Eye (tissue), 1 donor: Measurements from ENCODE around the gene RGL1.

Source experiments
- DNase-seq: peaks from one replicate; pipeline ENCODE4 v3.0.0-alpha.2; 2015

Gene RGL1

DNA sequence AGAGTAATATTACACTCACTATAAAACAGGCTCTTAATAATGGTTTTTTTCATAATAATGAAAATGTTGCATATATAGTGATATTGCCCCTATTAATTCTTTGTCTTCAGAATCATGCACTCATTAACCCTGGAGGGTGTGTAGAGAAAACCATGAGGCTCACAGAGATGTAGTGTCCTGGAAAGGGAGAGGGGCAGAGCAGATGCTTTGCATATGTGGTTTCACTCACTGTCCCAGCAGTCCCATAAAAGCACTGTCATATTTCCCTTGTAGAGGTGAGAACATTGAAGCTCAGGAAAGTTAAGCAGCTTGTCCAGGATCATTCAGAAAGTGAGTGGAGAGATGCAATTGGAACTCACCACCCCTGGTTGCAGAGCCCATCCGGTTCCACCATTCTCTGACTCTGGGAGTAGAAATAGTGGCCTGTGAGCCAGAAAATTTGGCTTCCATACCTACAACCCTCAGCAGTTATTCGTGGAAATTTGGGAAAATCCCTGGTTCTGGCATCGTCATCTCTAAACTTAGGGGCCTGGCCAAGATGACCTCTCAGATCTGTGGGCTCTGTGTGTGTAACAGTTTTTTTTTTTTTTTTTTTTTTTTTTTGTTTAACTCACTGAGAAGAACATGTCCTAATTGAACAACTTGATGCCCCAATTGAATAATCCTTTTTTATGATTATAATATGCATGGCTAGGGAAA lies 86.4 kb downstream of the RGL1 start:
- no peak for DNase-seq

DNA sequence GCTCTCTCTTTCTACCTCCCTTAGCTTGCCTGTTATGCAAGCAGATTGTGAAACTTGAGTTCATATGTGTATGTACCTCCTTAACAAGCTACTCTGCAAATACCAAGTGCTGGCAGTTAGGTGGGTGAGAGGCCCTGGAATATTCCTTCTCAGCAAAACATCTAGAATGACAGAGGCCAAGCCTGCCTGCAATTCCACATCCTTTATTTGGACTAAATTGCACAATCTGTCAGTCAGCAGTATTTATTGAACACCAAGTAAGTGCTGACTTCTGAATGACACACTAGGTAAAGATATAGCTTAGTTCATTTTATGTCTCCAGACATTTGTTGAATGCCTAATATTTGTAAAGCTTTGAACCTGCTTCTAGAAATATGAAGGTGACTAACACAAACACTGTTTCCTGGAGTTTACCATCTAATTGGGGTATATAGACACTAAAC lies 87.5 kb downstream of the RGL1 start:
- no peak for DNase-seq

DNA sequence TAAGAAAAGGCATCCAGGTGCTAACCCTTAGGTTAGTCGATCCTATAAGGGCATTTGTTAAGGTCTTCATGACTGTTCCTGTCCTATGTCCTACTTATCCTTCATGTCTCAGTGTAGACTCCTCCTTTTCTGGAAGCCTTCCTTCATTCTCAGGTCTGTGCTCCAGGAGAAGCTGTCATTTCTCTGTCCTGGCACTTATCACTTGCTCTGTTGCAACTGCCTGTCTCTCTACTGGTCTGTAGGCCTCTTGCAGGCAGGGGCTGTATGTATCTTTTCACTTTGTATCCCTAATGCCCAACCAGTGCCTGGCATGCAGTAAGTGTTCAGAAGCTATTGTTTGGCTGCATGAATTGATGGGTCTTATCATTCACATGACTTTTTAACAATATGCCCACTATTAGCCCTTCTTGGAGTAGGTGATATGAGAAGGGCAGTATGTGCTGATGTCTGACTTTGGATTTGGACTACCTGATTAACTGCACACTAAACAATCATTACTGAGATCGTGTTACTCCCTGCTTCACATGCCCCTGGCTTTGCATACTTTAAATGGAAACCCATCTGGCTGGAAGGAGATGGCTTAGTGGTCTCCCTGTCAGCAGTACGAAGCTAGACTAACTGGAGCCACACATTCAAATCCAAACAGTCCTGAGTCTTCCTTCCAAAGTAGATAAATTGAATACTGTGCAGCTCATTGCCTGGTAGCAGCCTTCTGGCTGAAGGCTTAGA lies 88.8 kb downstream of the RGL1 start:
- DNase-seq: no peak

DNA sequence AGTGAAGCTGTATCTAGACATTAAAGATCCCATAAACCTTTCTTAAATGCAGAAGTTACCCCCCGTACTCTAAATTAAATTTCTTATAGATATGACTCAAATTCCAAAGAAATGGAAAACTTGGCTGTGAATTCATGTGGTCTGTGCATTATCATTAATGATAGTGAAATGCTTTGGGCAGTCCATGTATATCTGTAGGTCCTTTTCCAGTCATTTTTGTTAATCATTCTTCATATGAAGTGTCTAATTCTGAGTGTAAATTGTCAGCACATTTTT lies 89.3 kb downstream of the RGL1 start:
- DNase-seq: no peak

DNA sequence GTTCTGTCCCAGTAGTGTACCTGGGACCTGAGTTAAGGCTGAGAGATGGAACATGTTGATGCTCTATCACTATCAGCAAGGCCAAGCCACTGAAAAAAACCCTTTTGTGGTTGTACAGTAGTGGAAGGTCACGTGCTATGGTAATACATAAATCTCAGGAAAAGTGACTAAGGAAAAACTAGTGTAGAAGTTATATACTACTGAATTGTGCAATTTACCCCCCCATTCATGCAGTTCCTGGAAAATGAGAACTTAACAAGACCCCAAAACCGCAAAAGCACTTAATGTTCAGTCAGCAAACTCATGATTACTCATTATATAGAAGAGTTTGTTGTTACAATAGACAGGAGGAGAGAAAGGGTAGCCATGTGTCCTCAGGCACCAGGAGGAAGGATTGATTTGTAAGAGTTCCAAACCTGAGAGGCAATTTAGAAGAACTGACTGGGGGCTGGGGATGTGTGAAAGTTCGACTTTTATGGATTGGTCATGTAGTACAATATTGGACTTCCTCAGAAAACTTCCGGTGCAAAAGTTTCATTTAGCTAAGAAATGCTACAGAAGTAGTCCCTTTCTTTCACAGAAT lies 91.6 kb downstream of the RGL1 start:
- DNase-seq: no peak

DNA sequence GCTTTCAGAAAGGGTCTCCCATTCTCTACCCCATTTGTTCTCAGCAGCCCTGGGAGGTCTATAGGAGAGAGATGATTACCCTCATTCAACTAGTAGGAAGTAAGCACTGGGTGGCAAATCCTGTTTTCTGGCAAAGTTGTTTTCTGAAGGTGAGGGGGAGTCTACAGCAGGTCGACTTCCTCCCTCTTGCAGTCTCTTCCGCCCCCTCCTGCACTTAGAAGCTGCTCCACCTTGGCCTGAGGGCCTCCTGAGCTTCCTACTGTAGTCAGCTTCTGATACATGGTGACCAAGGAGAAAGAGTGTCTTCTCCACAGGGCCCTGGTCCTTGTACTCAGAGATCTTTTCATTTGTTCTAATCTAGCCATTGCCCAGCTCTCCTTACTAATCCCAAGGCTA lies 93.1 kb downstream of the RGL1 start:
- DNase-seq: no peak

DNA sequence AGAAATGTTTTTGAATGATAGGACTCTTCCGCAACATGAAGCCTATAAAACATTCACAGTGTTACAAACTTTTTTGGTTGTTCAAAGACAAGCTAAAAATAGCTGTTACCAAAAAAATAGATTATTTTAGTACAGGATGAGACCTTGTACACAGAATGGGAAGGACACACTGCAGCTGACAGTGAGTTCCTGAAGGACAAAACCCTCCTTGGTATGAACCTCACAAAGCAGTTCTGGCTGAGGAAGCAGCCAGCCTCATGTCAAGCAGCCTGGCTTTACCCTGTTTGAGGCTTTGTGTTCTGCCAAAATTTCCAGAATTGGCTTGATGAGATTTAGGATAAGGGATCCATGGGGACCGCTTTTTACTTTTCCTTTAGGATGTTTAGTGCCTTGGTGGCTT lies 93.7 kb downstream of the RGL1 start:
- DNase-seq: no peak

DNA sequence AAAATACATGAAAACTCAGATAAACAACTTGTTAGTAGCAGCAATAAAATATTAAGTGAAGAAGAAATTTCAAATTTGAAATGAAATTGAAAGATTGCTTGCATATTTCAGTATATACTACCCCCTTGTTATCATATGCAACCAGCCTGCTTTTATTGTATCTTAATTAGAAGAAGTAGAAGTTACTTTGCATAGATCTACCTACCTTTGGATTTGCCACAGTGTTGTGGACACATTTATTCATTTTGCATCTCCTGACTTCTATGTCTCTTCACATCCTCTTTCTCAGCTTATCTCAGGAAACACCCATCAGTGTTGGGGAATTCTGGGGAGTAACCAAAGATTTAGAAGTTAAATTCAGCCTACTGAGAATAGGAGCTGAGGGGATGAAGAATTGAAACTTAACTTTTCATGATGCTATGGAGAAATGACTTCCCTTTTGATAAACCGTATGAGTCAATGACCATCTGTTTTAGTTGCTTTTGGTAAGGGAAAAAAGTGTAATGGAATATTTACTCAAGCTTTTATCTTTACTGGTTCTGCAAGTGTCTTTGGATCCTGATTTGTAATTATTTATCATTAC lies 96.9 kb downstream of the RGL1 start:
- DNase-seq: no peak

DNA sequence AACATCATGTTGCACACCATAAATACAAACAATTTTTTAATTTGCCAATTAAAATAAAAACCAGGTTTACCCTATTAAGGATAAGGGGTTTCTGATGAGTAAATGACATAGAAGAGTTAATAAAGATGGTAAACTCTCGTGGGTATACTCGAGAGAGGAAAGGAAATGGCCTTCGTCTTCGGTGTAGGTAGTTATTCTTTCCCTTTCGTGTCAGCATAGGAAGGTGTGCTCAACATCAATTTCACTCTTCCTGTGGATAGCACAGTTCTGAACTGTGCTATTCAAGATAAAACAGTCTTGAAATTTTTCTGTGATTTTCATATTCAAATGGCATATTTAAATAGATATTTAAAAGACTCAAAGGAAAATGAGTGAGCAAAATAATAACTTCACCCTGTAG lies 98.2 kb downstream of the RGL1 start:
- DNase-seq: no peak

DNA sequence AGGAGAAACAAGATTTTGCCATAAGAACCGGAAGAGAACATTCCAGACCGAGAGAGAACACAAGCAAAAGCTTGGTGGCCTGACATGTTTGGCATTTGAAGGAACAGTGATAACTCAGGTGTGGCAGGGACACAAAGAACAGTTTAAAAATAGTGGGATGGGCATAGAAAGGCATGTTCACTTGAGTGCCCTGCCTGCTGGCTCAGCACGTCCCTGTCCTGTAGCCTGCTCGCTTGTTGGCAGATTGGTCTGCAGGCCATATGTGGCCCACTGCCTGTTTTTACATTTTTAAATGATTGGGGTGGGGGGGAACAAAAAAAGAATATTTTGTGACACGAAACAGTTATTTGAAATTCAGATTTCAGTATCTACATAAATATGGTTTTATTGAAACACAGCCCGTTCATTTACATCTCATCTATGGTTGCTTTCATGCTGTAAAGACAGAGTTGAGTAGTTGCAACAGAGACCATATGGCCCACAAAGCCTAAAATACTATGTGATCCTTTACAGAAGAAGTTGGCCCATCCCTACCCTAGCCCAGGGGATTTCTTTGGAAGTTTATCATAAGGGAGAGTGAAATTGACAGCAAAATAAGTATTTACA lies 100.7 kb downstream of the RGL1 start:
- no peak for DNase-seq

DNA sequence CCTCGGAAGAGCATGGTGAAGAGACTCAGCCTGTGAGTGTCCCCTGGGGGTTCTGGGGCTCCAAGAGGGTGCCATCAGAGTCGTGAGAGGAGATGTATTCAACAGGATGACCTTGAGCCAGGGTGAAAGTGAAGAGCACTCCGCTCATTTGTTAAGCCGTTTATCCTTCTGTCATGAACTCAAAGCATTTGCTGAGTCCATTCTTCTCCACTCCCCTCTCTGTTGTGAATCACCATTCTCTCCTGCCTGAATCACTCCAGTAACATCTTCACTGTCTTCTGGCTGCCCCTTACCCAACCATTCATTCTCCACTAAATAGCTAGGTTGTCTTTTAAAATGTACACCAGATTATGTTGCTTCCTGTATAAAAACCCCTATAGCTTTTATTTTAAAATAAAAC lies 102.2 kb downstream of the RGL1 start:
- no peak for DNase-seq

DNA sequence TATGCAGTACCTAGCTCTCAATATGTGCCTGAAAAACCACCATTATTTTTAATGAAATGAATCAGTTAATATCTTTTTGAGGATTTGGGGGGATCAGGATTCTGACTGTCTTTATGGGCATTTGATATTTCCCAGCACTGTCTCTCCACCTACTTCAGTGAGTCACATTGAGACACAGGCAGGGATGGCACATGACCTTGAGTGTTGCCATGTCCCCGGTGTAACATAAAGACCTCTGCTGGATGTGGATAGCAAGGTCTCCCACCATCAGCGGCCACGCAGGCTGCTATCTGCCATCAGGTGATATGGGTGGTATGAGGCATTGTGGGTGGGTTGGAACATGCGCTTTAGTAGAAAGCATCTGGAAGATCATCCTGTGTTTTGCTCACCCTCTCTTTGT lies 103.2 kb downstream of the RGL1 start:
- no peak for DNase-seq

DNA sequence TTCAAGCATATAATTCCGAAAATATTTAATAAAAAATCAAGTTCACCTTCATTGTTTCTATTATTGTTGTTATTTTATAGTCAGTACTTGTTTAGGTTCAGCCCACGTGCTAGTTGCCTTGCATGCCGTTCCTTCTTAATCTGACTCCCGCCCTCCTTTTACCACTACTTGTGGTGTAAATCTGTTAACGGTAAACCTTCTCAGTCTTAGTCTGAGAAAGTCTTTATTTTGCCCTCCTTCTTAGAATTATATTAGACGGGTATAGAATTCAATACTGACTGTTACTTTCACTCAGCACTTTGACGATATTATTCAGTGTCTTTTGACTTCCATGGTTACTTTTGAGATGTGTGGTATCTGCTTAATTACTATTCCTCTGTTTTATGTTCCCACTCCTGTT lies 104.8 kb downstream of the RGL1 start:
- DNase-seq: no peak

DNA sequence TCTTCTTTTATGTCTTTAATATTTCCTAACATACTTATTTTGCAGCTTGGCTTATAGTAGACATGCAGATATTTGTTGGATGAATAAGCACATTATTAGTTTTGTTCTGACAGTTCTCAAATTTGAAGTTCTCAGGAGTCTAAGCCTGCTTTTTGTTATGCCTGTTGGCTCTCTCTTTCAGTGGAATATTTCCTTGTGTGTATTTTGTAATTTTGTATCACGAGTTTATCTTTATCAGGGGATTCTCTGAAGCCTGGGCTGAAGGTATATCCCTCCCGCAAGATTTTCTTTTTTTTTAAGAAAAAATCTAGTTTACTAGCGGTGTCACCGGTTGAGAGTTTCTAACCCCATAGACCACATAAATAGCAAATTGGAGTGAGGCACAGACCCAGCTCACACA lies 105.9 kb downstream of the RGL1 start:
- no peak for DNase-seq

DNA sequence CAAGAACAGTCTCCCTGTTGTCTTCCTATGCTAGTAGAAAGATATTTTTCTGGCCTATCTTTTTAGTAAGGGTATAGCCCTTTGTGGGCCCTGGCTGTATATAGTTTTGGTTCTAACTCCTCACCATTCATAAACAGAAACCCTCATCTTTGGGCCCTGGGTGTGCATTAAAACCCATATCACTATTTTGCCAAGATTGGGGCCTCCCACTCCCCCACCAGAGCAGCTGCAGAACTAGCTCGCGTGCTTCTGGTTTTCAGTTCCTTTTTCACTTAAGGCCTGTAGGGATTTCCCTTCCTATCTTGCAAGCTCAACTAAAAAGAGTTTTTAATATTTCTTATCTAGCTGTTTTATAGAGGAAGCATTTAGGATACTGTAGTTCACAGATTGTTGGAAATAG lies 106.4 kb downstream of the RGL1 start:
- no peak for DNase-seq

DNA sequence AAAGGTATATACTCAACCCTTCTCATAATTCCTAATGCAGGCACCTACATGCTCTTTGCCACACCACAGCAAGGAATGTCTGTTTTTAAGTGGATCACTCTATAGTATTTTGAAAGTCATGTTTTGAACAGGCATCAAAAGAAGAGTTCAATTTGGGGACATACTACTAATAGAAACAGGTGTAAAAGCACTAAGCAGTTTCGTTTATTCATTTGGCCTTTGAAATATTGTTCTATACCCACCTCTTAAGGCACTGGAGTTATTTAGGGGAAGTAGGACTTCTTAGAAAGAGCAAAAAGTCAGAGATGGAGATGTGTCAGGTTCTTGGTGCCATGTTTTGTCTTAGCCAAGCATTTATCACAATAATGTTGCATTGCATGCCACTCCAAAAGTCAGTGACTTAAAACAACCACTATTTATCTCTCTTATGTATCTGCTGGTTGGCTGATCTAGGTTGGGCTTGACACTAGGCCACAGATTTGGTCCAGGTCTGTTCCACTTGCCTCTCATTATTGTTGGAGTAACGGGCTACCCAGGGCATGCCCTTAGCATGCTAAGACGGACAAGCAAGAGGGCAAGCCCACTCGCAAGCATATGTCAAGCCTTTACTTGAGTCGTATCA lies 107.5 kb downstream of the RGL1 start:
- DNase-seq: no peak

DNA sequence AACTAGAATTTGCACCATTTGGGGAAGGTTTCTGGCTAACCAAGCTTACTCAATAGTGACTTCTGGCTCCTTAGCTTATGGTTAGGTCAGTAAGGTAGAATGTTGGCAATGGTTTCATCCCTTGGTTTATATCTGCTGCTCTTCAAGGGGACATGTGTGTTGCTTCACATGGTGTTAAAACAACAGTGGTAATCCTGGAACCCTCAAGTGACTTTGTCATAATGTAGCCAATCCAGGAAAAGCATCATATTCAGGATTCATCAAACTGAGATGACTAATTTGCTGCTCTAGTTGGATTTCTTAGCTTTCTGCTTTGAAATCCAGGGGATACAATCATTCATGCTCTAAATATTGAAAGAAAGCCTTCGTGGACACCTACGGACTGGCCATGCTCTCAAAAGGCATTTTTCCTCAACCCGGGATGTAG lies 108.7 kb downstream of the RGL1 start:
- no peak for DNase-seq

DNA sequence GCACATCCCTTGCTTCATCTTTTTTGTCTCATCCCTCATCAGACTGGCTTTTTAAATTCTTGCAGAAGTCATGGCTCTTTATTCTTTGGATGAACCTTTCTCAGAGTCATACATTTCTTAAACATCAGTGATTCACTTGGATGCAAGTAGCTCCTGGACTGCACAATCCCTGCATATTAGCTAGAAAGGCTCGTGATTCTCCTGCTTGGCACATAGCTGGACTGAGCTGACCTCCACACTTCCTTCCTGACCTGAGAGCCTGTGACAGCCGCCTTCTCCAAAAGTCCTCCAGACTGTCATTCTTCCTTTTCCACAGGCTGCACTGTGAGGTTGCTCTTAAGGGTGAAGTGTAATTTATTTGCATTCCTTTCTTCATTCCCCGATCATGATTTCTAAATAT lies 109.4 kb downstream of the RGL1 start:
- DNase-seq: no peak

DNA sequence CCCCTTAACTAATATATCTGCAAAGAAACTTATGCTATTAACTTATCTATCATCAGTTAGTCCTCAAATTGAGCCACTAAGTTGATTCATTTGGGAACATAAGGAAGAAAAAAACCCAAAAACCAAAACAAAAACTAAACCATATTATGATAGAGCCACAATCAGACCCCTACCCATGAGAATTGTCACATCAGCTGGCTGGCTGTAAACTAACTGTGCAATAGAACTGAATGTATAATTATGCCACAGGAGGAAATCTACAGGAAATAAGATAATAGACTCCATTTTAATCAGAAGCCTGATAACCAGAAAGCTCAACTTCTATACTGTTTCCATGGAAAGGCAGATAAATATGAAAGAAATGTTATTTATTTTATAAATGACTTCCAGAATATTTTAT lies 110.0 kb downstream of the RGL1 start:
- DNase-seq: no peak

DNA sequence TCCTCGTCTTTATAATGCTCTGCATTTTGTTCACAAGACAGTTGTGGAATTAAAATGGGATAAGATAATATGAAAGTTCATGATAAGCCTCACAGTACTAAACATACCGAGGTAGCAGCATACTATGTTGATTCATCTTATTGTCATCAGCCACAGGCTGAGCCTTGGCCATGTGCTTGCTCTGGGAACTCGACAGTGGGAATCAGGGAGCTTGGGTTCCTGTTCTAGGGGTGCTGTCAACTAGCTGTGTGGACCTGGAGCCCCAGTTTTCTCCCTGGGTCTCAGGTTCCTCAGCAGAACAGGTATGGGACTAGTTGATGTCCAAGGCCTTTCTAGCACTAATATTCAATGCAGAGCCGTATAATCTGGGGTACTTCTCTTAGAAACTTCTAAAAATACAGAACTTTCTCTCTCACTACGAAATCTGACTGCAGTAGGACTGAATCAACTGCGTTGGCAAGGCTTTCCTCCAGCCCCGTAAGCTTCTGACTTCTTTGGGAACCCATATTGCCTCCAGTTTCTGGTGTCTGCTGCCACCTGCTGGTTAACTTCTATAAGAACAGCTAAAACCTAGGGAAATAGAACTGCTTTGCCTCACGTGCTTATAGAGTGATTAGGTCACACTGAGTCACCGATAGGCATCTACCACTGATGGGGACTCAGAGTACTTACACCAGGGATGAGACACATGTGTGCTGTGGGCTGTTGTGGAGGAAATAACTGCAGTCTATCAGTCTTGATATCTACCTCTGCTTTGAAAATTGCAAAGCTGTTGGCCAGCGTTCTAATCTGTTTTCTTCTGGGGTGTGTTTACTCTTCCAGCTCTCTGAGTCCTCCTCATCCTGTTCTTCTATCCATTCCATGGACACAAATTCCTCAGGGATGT lies 110.9 kb downstream of the RGL1 start:
- peak; percentile 95 for DNase-seq

DNA sequence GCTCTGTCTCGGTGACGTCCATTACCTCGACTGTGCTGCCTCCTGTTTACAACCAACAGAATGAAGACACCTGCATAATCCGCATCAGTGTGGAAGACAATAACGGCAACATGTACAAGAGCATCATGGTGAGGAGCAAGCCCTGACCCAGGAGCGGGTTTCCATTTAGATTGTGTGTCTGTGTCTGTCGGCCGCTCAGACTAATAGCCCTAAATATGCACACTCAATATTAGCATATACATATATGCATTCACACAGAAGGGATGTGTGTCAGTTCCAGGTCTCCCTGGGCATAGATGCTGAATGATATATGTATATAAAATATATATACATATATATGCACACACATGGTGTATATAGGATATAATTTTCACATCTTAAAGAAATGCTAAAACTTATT lies 111.7 kb downstream of the RGL1 start:
- no peak for DNase-seq

DNA sequence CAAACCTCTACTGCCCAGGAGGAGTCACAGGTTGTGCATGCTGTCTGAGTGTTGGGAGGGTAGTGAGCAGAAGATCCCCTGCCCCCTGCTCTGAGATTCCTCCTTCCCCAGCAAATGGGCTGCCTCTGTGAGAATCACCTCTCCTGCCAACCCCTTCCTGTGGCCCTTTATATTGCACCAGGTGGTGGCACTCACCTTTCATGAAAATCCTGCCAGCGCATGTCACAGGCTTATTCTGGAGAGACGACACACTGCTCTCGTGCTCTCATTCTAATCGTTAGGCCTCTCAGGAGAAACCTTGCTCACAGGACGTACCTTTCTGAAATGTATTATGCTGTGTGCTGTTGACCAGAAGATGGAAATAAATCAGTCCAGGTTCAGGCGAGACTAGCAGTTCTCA lies 113.7 kb downstream of the RGL1 start:
- no peak for DNase-seq
